Activated naive CD8-positive, alpha-beta T cell (primary cell): ENCODE data around the gene GALNT12.

ENCODE experiments used
- H3K27ac Mint-ChIP-seq: one replicate; pipeline ENCODE4 v1.8.0; 2021; ENCODE audit warnings: mixed read lengths
- H3K27me3 Mint-ChIP-seq: one replicate; pipeline ENCODE4 v1.8.0; 2021; ENCODE audit warnings: mixed read lengths
- H3K36me3 Mint-ChIP-seq: one replicate; pipeline ENCODE4 v1.8.0; 2021; ENCODE audit warnings: mixed read lengths
- H3K4me1 Mint-ChIP-seq: one replicate; pipeline ENCODE4 v1.8.0; 2021; ENCODE audit warnings: low read depth, mixed read lengths
- H3K4me3 Mint-ChIP-seq: one replicate; pipeline ENCODE4 v1.8.0; 2021; ENCODE audit warnings: mild to moderate bottlenecking, mixed read lengths
- H3K9me3 Mint-ChIP-seq: one replicate; pipeline ENCODE4 v1.8.0; 2021; ENCODE audit warnings: low read depth, mixed read lengths

GALNT12 gene

GRCh38 chr9:98830554-98830953 is 23.1 kb downstream of the GALNT12 start:
- no peaks in the 10 kb centered on the region for H3K4me1 Mint-ChIP-seq
- no peak overlapping the region for H3K27ac Mint-ChIP-seq
- peaks cover 13% of the 10 kb centered on the region for H3K36me3 Mint-ChIP-seq
- no peaks in the 10 kb centered on the region for H3K9me3 Mint-ChIP-seq
- no peak overlapping the region for H3K4me3 Mint-ChIP-seq
- H3K27me3 Mint-ChIP-seq: no peaks in the 10 kb centered on the region

GRCh38 chr9:98831696-98832095 is 24.2 kb downstream of the GALNT12 start:
- H3K9me3 Mint-ChIP-seq: no peaks in the 10 kb centered on the region
- no peaks in the 10 kb centered on the region for H3K27me3 Mint-ChIP-seq
- peaks cover 17% of the 10 kb centered on the region for H3K36me3 Mint-ChIP-seq
- H3K4me1 Mint-ChIP-seq: no peaks in the 10 kb centered on the region
- H3K4me3 Mint-ChIP-seq: no peak overlapping the region
- no peak overlapping the region for H3K27ac Mint-ChIP-seq

- Mint-ChIP-seq H3K36me3 (peaks cover 15% of the 10 kb centered on the region), H3K4me1 (no peaks in the 10 kb centered on the region)
These were observed 25.3 kb downstream of the GALNT12 start for GRCh38 chr9:98832768-98833089.

GRCh38 chr9:98833090-98833956 is 25.9 kb downstream of the GALNT12 start:
- Mint-ChIP-seq H3K36me3 (peaks cover 12% of the 10 kb centered on the region), H3K4me3 (no peak overlapping the region), H3K27me3 (no peaks in the 10 kb centered on the region), H3K4me1 (no peaks in the 10 kb centered on the region), H3K9me3 (no peaks in the 10 kb centered on the region), H3K27ac (no peak overlapping the region)

More at GRCh38 chr9:98832768-98833089, 25.3 kb downstream of the GALNT12 start:
- no peaks in the 10 kb centered on the region for H3K9me3 Mint-ChIP-seq
- H3K27ac Mint-ChIP-seq: no peak overlapping the region
- no peak overlapping the region for H3K4me3 Mint-ChIP-seq
- no peaks in the 10 kb centered on the region for H3K27me3 Mint-ChIP-seq

GRCh38 chr9:98834386-98834785 is 26.9 kb downstream of the GALNT12 start:
- H3K27me3 Mint-ChIP-seq: no peaks in the 10 kb centered on the region
- H3K4me1 Mint-ChIP-seq: no peaks in the 10 kb centered on the region
- H3K27ac Mint-ChIP-seq: no peak overlapping the region
- no peak overlapping the region for H3K4me3 Mint-ChIP-seq
- peaks cover 12% of the 10 kb centered on the region for H3K36me3 Mint-ChIP-seq
- no peaks in the 10 kb centered on the region for H3K9me3 Mint-ChIP-seq

- Mint-ChIP-seq H3K4me3 (no peak overlapping the region), H3K27me3 (no peaks in the 10 kb centered on the region), H3K27ac (no peak overlapping the region), H3K4me1 (no peaks in the 10 kb centered on the region), H3K9me3 (no peaks in the 10 kb centered on the region), H3K36me3 (peaks cover 11% of the 10 kb centered on the region)
These were observed 28.7 kb downstream of the GALNT12 start for GRCh38 chr9:98836206-98836605.

- no peak overlapping the region for H3K27ac Mint-ChIP-seq
- no peak overlapping the region for H3K4me3 Mint-ChIP-seq
- H3K27me3 Mint-ChIP-seq: no peaks in the 10 kb centered on the region
- no peaks in the 10 kb centered on the region for H3K9me3 Mint-ChIP-seq
- peaks cover 11% of the 10 kb centered on the region for H3K36me3 Mint-ChIP-seq
- H3K4me1 Mint-ChIP-seq: no peaks in the 10 kb centered on the region
These were observed 30.0 kb downstream of the GALNT12 start for GRCh38 chr9:98837516-98837915.

GRCh38 chr9:98838155-98838867 is 30.8 kb downstream of the GALNT12 start:
- no peak overlapping the region for H3K27ac Mint-ChIP-seq
- H3K36me3 Mint-ChIP-seq: peaks cover 7% of the 10 kb centered on the region
- H3K27me3 Mint-ChIP-seq: no peaks in the 10 kb centered on the region
- no peaks in the 10 kb centered on the region for H3K4me1 Mint-ChIP-seq
- H3K9me3 Mint-ChIP-seq: no peaks in the 10 kb centered on the region
- H3K4me3 Mint-ChIP-seq: no peak overlapping the region

GRCh38 chr9:98838868-98839565 is 31.5 kb downstream of the GALNT12 start:
- peaks cover 7% of the 10 kb centered on the region for H3K36me3 Mint-ChIP-seq
- H3K4me3 Mint-ChIP-seq: no peak overlapping the region
- H3K27ac Mint-ChIP-seq: no peak overlapping the region

GRCh38 chr9:98839724-98840123 is 32.3 kb downstream of the GALNT12 start:
- Mint-ChIP-seq H3K27me3 (no peaks in the 10 kb centered on the region), H3K4me1 (no peaks in the 10 kb centered on the region), H3K36me3 (peaks cover 11% of the 10 kb centered on the region), H3K9me3 (no peaks in the 10 kb centered on the region), H3K4me3 (no peak overlapping the region), H3K27ac (no peak overlapping the region)

More at GRCh38 chr9:98838868-98839565, 31.5 kb downstream of the GALNT12 start:
- Mint-ChIP-seq H3K9me3 (no peaks in the 10 kb centered on the region), H3K4me1 (no peaks in the 10 kb centered on the region), H3K27me3 (no peaks in the 10 kb centered on the region)

- H3K9me3 Mint-ChIP-seq: no peaks in the 10 kb centered on the region
- H3K4me3 Mint-ChIP-seq: no peak overlapping the region
- H3K36me3 Mint-ChIP-seq: peaks cover 8% of the 10 kb centered on the region
- H3K27ac Mint-ChIP-seq: no peak overlapping the region
- H3K4me1 Mint-ChIP-seq: no peaks in the 10 kb centered on the region
- no peaks in the 10 kb centered on the region for H3K27me3 Mint-ChIP-seq
These were observed 35.0 kb downstream of the GALNT12 start for GRCh38 chr9:98842510-98842909.

GRCh38 chr9:98846081-98846480 is 38.6 kb downstream of the GALNT12 start:
- Mint-ChIP-seq H3K27me3 (no peaks in the 10 kb centered on the region), H3K36me3 (peaks cover 6% of the 10 kb centered on the region), H3K4me3 (no peak overlapping the region), H3K27ac (no peak overlapping the region), H3K9me3 (no peaks in the 10 kb centered on the region), H3K4me1 (peaks cover 4% of the 10 kb centered on the region)

- Mint-ChIP-seq H3K4me3 (no peak overlapping the region), H3K27ac (no peak overlapping the region), H3K9me3 (no peaks in the 10 kb centered on the region), H3K4me1 (peaks cover 5% of the 10 kb centered on the region), H3K27me3 (no peaks in the 10 kb centered on the region), H3K36me3 (peaks cover 5% of the 10 kb centered on the region)
These were observed 39.4 kb downstream of the GALNT12 start for GRCh38 chr9:98846879-98847278.

GRCh38 chr9:98848450-98849149 is 41.1 kb downstream of the GALNT12 start:
- Mint-ChIP-seq H3K4me3 (no peak overlapping the region), H3K4me1 (peaks cover 6% of the 10 kb centered on the region), H3K36me3 (peaks cover 5% of the 10 kb centered on the region), H3K9me3 (no peaks in the 10 kb centered on the region), H3K27me3 (no peaks in the 10 kb centered on the region), H3K27ac (no peak overlapping the region)
